GM21528 (cell line): ENCODE data around the gene TRAK1.

ENCODE experiments used
- ATAC-seq: cut with Tn5 transposase; IDR thresholded peaks from one replicate; pipeline ENCODE4 v1.9.1; 2021; ENCODE audit warnings: mild to moderate bottlenecking, moderate library complexity; ENCODE audit not compliant: unreplicated experiment, low FRiP score

Gene TRAK1

GRCh38 chr3:42174679-42175385 is 83.7 kb downstream of the TRAK1 start:
- no peak for ATAC-seq

- ATAC-seq = no peak
These were observed 84.5 kb downstream of the TRAK1 start for GRCh38 chr3:42175386-42176240.

GRCh38 chr3:42176242-42177034 is 85.3 kb downstream of the TRAK1 start:
- no peak for ATAC-seq

GRCh38 chr3:42177068-42177800 is 86.1 kb downstream of the TRAK1 start:
- ATAC-seq = no peak

GRCh38 chr3:42177801-42178150 is 86.6 kb downstream of the TRAK1 start:
- ATAC-seq = no peak

GRCh38 chr3:42179110-42179725 is 88.1 kb downstream of the TRAK1 start:
- ATAC-seq = no peak

- no peak for ATAC-seq
These were observed 89.7 kb downstream of the TRAK1 start for GRCh38 chr3:42180901-42181300.

- ATAC-seq = no peak
These were observed 91.4 kb downstream of the TRAK1 start for GRCh38 chr3:42182555-42182954.

- no peak for ATAC-seq
These were observed 93.0 kb downstream of the TRAK1 start for GRCh38 chr3:42183991-42184632.

GRCh38 chr3:42184651-42185443 is 93.7 kb downstream of the TRAK1 start:
- no peak for ATAC-seq

GRCh38 chr3:42187936-42188335 is 96.8 kb downstream of the TRAK1 start:
- no peak for ATAC-seq

- no peak for ATAC-seq
These were observed 97.2 kb downstream of the TRAK1 start for GRCh38 chr3:42188376-42188775.

GRCh38 chr3:42189001-42189460 is 97.9 kb downstream of the TRAK1 start:
- no peak for ATAC-seq

- ATAC-seq = no peak
These were observed 98.6 kb downstream of the TRAK1 start for GRCh38 chr3:42189736-42190135.

GRCh38 chr3:42190701-42191442 is 99.7 kb downstream of the TRAK1 start:
- ATAC-seq = peak; percentile 36

- ATAC-seq = no peak
These were observed 100.2 kb downstream of the TRAK1 start for GRCh38 chr3:42191443-42191747.

GRCh38 chr3:42192334-42193200 is 101.4 kb downstream of the TRAK1 start:
- ATAC-seq = peak; percentile 38
